Naive thymus-derived CD4-positive, alpha-beta T cell (primary cell): Measurements from ENCODE around the gene SQOR. TPM values are rescaled to one million over a fixed set of nuclear protein-coding genes. Genes with fewer than 3 reads are reported as not detected.

Experiments used
- ATAC-seq: fragments of 150-1000 bp; cut with Tn5 transposase; 2 replicates; pipeline ENCODE4 v1.10.0; 2021; ENCODE audit warnings: mild to moderate bottlenecking, moderate library complexity
- CTCF ChIA-PET: fragments of 350-600 bp; sonication (Branson Sonifier 250); formaldehyde crosslinking; loops from one replicate; lab custom pipeline; 2021; ENCODE audit warnings: antibody characterized with exemption; lab: Charles Lee
- POLR2A ChIA-PET: fragments of 350-600 bp; sonication (Branson Sonifier 250); formaldehyde crosslinking; loops from one replicate; lab custom pipeline; 2021; ENCODE audit warnings: antibody characterized with exemption, inconsistent platforms; lab: Charles Lee
- DNase-seq, 9 donors: peaks; one replicate each; pipeline versions ENCODE4 v3.0.0 to v3.0.0-alpha.2; 2020 to 2022; ENCODE audit warnings: mixed read lengths in 1 of 9
- H3K27ac ChIP-seq: one replicate; pipeline ENCODE4 v1.7.0; 2013; ENCODE audit warnings: mild to moderate bottlenecking, low read depth, low read length, moderate library complexity
- H3K27me3 ChIP-seq, 2 donors: one replicate each; pipeline ENCODE4 v1.7.0; 2013; ENCODE audit warnings: low read length in 2 of 2, mild to moderate bottlenecking in 2 of 2, moderate library complexity in 2 of 2; ENCODE audit not compliant: control insufficient read depth in 2 of 2, insufficient read depth in 2 of 2
- H3K36me3 ChIP-seq, 3 experiments: 1 replicate in 2 of 3; 2 replicates in 1 of 3; pipeline ENCODE4 v1.7.0; 2013; ENCODE audit warnings: low read length in 3 of 3, mild to moderate bottlenecking in 3 of 3, moderate library complexity in 1 of 3; ENCODE audit not compliant: insufficient read depth in 3 of 3, control insufficient read depth in 2 of 3
- H3K4me1 ChIP-seq, 2 donors: one replicate each; pipeline ENCODE4 v1.7.0; 2013; ENCODE audit warnings: low read length in 2 of 2, mild to moderate bottlenecking in 2 of 2, moderate library complexity in 1 of 2; ENCODE audit not compliant: control insufficient read depth in 2 of 2, insufficient read depth in 2 of 2
- H3K4me3 ChIP-seq: 2 replicates; pipeline ENCODE4 v1.7.0; 2013; ENCODE audit warnings: mild to moderate bottlenecking, low read length
- H3K9me3 ChIP-seq, 3 experiments: 1 replicate in 2 of 3; 2 replicates in 1 of 3; pipeline ENCODE4 v1.7.0; 2013; ENCODE audit warnings: low read length in 3 of 3; ENCODE audit not compliant: control insufficient read depth in 2 of 3
- H3K27ac Mint-ChIP-seq, 9 donors: one replicate each; pipeline ENCODE4 v1.8.0; 2020 to 2022; ENCODE audit warnings: mixed read lengths in 9 of 9, mild to moderate bottlenecking in 8 of 9, moderate library complexity in 5 of 9, inconsistent platforms in 2 of 9
- H3K27me3 Mint-ChIP-seq, 5 donors: one replicate each; pipeline ENCODE4 v1.8.0; 2021 to 2022; ENCODE audit warnings: mixed read lengths in 5 of 5, mild to moderate bottlenecking in 1 of 5
- H3K36me3 Mint-ChIP-seq, 5 donors: one replicate each; pipeline ENCODE4 v1.8.0; 2020 to 2022; ENCODE audit warnings: mixed read lengths in 5 of 5, mild to moderate bottlenecking in 3 of 5, inconsistent platforms in 1 of 5
- H3K4me1 Mint-ChIP-seq, 7 donors: one replicate each; pipeline ENCODE4 v1.8.0; 2020 to 2022; ENCODE audit warnings: mixed read lengths in 7 of 7, mild to moderate bottlenecking in 3 of 7, inconsistent platforms in 1 of 7
- H3K4me3 Mint-ChIP-seq, 10 donors: one replicate each; pipeline ENCODE4 v1.8.0; 2020 to 2022; ENCODE audit warnings: mild to moderate bottlenecking in 10 of 10, mixed read lengths in 10 of 10, moderate library complexity in 6 of 10, inconsistent platforms in 2 of 10
- H3K9me3 Mint-ChIP-seq, 11 donors: one replicate each; pipeline ENCODE4 v1.8.0; 2020 to 2022; ENCODE audit warnings: mixed read lengths in 11 of 11, mild to moderate bottlenecking in 4 of 11, inconsistent platforms in 1 of 11, moderate library complexity in 1 of 11
- intact Hi-C, 2 donors: fragments of 100-400 bp; cut with micrococcal nuclease; formaldehyde crosslinking; loops; one replicate each; pipeline ENCODE4 v1.15.1; 2023
- polyA plus RNA-seq, 2 donors: library from polyadenylated mRNA; unstranded; fragments of 300-500 nt; fragmentation: Illumina TruSeq; gene quantifications; one replicate each; pipeline ENCODE4 v1.2.3, GENCODE V29; 2021
- total RNA-seq, 6 experiments: library from RNA in 5 of 6; stranded (reverse) in 5 of 6; gene quantifications; 1 replicate in 5 of 6; 2 replicates in 1 of 6; pipeline ENCODE4 v1.2.3 and lab custom pipeline; 2021 to 2026

Gene SQOR
- total and polyA plus RNA-seq, 7 experiments from 2014 or later, result 20.6 to 115 (median 45.1) TPM

DNA sequence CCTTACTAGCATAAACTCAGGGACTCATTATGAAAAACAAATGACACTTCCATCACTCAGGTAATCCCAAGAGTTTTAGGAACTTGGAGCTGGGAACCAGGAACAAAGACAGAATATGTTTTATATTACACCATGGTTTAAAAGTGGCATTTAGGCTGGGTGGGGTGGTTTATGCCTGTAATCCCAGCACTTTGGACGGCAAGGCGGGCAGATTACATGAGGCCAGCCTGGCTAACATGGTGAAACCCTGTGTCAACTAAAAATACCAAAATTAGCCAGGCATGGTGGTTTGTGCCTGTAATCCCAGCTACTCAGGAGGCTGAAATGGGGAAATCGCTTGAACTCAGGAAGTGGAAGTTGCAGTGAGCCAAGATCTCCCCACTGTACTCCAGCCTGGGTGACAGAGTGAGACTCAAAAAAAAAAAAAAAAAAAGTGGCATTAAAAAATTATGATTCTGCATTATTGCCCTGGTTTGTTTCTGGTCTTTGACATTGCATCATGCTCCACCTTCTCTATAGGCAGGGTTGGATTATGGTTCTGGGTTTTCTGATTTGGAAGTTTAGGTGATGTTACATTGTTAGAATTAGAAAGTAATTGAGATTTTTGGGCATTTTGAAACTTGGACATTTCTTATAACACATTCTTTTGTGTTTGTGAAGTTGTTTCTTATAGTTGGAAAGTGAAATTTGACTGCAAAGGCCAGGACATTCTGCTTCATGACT lies 19.0 kb downstream of the SQOR start:
- ChIA-PET CTCF (no interaction called here), POLR2A (no interaction called here)
- Mint-ChIP-seq H3K27me3 (no peaks in the 10 kb centered on the region), H3K4me3 (no peak overlapping the region), H3K9me3 (peaks cover 0 to 3% (median 0%) of the 10 kb centered on the region in 11 donors), H3K4me1 (peaks cover 35 to 63% (median 46%) of the 10 kb centered on the region in 7 donors), H3K36me3 (peaks cover 0 to 18% (median 6%) of the 10 kb centered on the region in 5 donors), H3K27ac (no peak overlapping the region)
- H3K36me3 ChIP-seq, result peaks cover 0 to 2% (median 0%) of the 10 kb centered on the region in 3 experiments
- H3K27ac ChIP-seq, result no peak overlapping the region
- H3K27me3 ChIP-seq, result no peaks in the 10 kb centered on the region
- peak; percentile 60 for ATAC-seq
- H3K4me3 ChIP-seq, result no peak overlapping the region
- no peaks in the 10 kb centered on the region for H3K9me3 ChIP-seq
- peaks cover 0 to 3% of the 10 kb centered on the region in 2 donors for H3K4me1 ChIP-seq
- no peak for DNase-seq
- intact Hi-C loops, result no loop called here

DNA sequence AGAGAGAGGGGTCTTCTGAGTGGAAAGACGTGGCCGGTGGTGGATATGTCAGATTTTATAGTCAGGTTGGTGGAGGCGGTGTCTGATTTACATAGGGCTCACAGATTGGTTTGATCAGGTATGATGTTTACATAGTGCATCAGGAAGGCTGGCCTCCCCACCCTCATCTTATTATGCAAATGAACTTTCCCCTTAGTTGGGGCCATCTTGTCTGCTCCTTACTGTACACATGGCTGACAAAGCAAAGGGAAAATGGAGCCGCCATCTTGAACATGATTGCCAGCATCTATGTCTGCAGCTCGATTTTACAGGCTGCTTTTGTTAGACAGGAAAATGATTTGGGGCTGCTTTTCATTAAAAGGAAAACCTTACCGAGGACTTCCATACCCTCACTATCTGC lies 19.9 kb downstream of the SQOR start:
- Histone ChIP-seq H3K27me3 (no peaks in the 10 kb centered on the region), H3K9me3 (no peaks in the 10 kb centered on the region), H3K27ac (no peak overlapping the region), H3K36me3 (peaks cover 0 to 11% (median 0%) of the 10 kb centered on the region in 3 experiments), H3K4me1 (no peaks in the 10 kb centered on the region), H3K4me3 (no peak overlapping the region)
- Mint-ChIP-seq H3K27me3 (no peaks in the 10 kb centered on the region), H3K4me1 (peaks cover 31 to 66% (median 48%) of the 10 kb centered on the region in 7 donors), H3K36me3 (peaks cover 3 to 24% (median 14%) of the 10 kb centered on the region in 5 donors), H3K4me3 (no peak overlapping the region), H3K27ac (peak overlapping the region in 1 of 9 donors; percentile 67), H3K9me3 (peaks cover 0 to 3% (median 0%) of the 10 kb centered on the region in 11 donors)
- DNase-seq (no peak), ATAC-seq (no peak)
- intact Hi-C loops, result no loop called here
- ChIA-PET CTCF (no interaction called here), POLR2A (no interaction called here)

DNA sequence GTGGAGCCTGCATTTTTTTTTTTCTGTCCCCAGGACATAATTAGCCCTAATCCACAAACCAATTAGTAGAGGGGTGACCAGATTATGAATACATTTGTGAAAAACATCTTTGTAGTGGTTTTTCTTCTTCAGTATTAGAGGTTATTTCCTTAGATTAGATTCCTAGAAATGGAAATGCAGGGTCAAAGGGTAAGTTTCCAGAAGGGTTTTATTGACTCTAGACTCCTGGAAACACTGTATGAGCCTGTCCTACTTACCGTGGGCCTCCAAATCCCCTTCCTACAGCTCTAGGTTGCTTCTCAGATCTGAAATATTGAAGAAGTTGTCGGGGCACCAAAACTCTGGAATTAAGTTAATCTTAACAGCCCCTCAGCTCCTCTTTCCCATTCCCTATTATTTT lies 22.4 kb downstream of the SQOR start:
- CTCF ChIA-PET, result no interaction called here
- H3K9me3 ChIP-seq, result no peaks in the 10 kb centered on the region
- Mint-ChIP-seq H3K27me3 (no peaks in the 10 kb centered on the region), H3K27ac (peak overlapping the region in 1 of 9 donors; percentile 46), H3K9me3 (no peaks in the 10 kb centered on the region), H3K36me3 (peaks cover 3 to 30% (median 15%) of the 10 kb centered on the region in 5 donors), H3K4me3 (no peak overlapping the region), H3K4me1 (peaks cover 25 to 52% (median 44%) of the 10 kb centered on the region in 7 donors)
- no peaks in the 10 kb centered on the region for H3K4me1 ChIP-seq
- no peak overlapping the region for H3K4me3 ChIP-seq
- ATAC-seq, result no peak
- DNase-seq, result no peak
- intact Hi-C loops, result no loop called here
- no peaks in the 10 kb centered on the region for H3K27me3 ChIP-seq
- no peak overlapping the region for H3K27ac ChIP-seq
- POLR2A ChIA-PET, result no interaction called here
- H3K36me3 ChIP-seq, result peaks cover 0 to 32% (median 0%) of the 10 kb centered on the region in 3 experiments

DNA sequence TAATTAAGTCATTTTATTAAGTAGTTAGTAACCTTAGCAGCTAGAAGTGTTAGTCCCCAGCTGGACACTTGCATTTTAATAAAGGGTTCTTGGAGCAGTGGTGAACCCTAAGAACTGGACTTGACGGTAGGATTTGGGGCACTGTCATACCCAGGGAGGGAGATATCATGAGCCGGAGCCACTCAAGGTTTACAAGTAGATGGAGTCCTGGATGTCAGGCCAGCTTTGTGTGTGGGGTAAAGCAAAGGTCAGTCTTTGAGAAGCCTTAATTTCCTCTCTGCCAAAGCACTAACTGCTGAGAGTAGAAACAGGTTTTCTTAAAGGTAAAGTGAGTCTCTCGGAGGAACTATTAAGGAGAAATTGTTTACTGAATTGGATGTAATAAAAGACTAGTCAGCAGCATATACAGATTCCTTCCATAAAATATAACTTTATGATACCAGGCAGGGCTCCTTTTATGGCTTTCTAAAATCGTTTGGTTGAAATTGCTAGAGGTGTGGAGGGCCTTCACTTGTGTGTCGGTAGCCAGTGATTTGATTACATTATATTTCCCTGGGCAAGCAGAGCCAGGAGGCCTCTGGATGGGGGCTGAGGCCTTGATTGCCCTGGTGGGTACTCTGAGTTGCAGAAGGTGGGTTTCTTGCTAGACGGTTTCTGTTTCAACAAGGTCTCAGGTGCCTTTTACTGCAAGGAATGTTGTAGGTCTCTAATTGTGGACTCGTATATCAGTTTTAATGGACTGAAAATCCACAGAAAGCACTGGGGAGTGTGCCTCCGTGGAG lies 23.1 kb downstream of the SQOR start:
- intact Hi-C loops, result no loop called here
- Histone ChIP-seq H3K4me3 (no peak overlapping the region), H3K9me3 (no peaks in the 10 kb centered on the region), H3K27ac (no peak overlapping the region), H3K27me3 (no peaks in the 10 kb centered on the region), H3K36me3 (peaks cover 0 to 39% (median 0%) of the 10 kb centered on the region in 3 experiments), H3K4me1 (no peaks in the 10 kb centered on the region)
- H3K9me3 Mint-ChIP-seq, result no peaks in the 10 kb centered on the region
- H3K4me1 Mint-ChIP-seq, result peaks cover 23 to 49% (median 42%) of the 10 kb centered on the region in 7 donors
- ChIA-PET CTCF (no interaction called here), POLR2A (no interaction called here)
- H3K36me3 Mint-ChIP-seq, result peaks cover 3 to 35% (median 14%) of the 10 kb centered on the region in 5 donors
- peak overlapping the region in 1 of 9 donors; percentile 36 for H3K27ac Mint-ChIP-seq
- no peak overlapping the region for H3K4me3 Mint-ChIP-seq
- DNase-seq (no peak), ATAC-seq (no peak)
- no peaks in the 10 kb centered on the region for H3K27me3 Mint-ChIP-seq

DNA sequence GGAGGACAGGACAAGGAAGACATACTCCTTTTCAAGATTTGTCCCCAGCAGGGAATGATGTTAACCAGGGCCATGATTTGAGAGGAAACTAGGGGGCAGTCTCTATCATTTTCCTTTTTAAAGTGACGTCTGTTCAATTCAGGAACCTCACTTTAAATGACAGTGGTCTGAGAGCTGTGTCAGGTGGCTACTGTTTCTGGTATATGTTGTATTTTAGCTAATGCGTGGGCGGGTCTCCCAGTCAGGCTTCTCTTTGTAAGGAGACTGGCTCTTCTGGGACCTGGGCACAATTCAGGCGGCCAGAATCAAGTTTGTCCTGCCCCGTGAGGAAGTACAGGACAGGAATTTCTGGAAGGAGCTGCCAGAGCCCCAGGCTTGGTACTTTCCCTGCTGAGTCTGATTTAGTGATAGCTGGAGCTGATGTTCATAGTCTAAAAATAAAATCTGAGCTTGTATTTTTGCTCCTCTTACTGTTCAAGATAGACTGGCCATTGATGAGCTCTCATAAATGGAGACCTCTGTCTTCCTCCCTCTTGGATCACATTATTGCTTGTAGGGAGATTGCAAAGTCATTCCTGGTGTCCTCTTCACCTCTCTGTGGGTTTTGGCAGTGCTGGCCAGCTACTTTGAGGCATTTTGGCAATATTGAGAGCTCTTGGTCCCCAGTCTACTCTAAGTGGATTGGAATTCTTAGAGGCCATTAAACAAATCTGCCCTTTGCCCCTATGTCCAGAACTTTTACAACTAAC lies 25.6 kb downstream of the SQOR start:
- no peaks in the 10 kb centered on the region for H3K9me3 Mint-ChIP-seq
- POLR2A ChIA-PET, result no interaction called here
- peaks cover 10 to 33% (median 20%) of the 10 kb centered on the region in 7 donors for H3K4me1 Mint-ChIP-seq
- Histone ChIP-seq H3K27me3 (no peaks in the 10 kb centered on the region), H3K36me3 (peaks cover 0 to 47% (median 0%) of the 10 kb centered on the region in 3 experiments), H3K27ac (no peak overlapping the region), H3K4me3 (no peak overlapping the region), H3K9me3 (no peaks in the 10 kb centered on the region), H3K4me1 (no peaks in the 10 kb centered on the region)
- intact Hi-C loops, result no loop called here
- H3K4me3 Mint-ChIP-seq, result no peak overlapping the region
- CTCF ChIA-PET, result interaction anchor here (1.0 kb wide), 1 partner anchor 203 kb away, joined by 3 read pairs; no protein-coding TSS in a partner anchor
- peaks cover 3 to 51% (median 26%) of the 10 kb centered on the region in 5 donors for H3K36me3 Mint-ChIP-seq
- no peak for ATAC-seq
- no peaks in the 10 kb centered on the region for H3K27me3 Mint-ChIP-seq
- peak overlapping the region in 4 of 9 donors; percentile 4 to 64 (median 24) for H3K27ac Mint-ChIP-seq
- no peak for DNase-seq

DNA sequence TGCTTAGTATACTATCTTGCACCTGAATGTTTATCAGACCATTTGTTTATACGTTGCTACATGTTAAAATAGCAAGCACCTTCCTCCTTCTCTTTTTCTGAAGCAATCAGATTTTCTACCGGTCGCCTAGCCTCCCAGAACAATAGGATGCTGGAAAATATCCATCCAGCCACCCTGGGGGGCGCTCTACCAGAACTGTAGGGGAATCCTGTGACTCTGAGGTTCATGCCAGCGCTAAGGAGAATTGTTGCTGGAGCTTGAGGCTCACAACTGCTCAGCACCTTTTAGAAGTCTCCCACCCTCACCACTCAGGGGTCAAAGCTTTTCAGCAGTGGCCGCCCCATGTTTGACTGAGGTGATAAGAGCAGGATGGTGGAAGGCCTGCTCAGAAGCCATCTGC lies 27.5 kb downstream of the SQOR start:
- H3K36me3 Mint-ChIP-seq, result peaks cover 8 to 58% (median 31%) of the 10 kb centered on the region in 5 donors
- ATAC-seq (no peak), DNase-seq (no peak)
- H3K4me1 Mint-ChIP-seq, result peaks cover 5 to 37% (median 23%) of the 10 kb centered on the region in 7 donors
- H3K27ac ChIP-seq, result no peak overlapping the region
- POLR2A ChIA-PET, result no interaction called here
- H3K27me3 ChIP-seq, result no peaks in the 10 kb centered on the region
- H3K4me3 ChIP-seq, result no peak overlapping the region
- no peak overlapping the region for H3K27ac Mint-ChIP-seq
- H3K4me3 Mint-ChIP-seq, result no peak overlapping the region
- CTCF ChIA-PET, result no interaction called here
- intact Hi-C loops, result no loop called here
- H3K9me3 Mint-ChIP-seq, result peaks cover 0 to 3% (median 0%) of the 10 kb centered on the region in 11 donors
- peaks cover 0 to 52% (median 0%) of the 10 kb centered on the region in 3 experiments for H3K36me3 ChIP-seq
- no peaks in the 10 kb centered on the region for H3K9me3 ChIP-seq
- H3K27me3 Mint-ChIP-seq, result no peaks in the 10 kb centered on the region
- H3K4me1 ChIP-seq, result no peaks in the 10 kb centered on the region
